Kidney (tissue), 22 donors: ENCODE data around the gene MRPL46. TPM values are rescaled to one million over a fixed set of nuclear protein-coding genes. Genes with fewer than 3 reads are reported as not detected.
A peak's percentile ranks its signal among the peaks of the same experiment; 100 is the strongest.

Source experiments
- DNase-seq, 5 donors: peaks; one replicate each; pipeline ENCODE4 v3.0.0-alpha.2; 2013 to 2020
- FAIRE-seq: peaks from 2 replicates; lab custom pipeline; 2012; peaks lifted over from hg19 to GRCh38; lab: Jason Lieb, UNC
- H3K27ac ChIP-seq, 2 donors: one replicate each; pipeline ENCODE4 v1.7.0; 2013; ENCODE audit warnings: low read depth in 2 of 2, low read length in 2 of 2, inconsistent platforms in 1 of 2
- H3K27me3 ChIP-seq: one replicate; pipeline ENCODE4 v1.7.1; 2013; ENCODE audit warnings: low read length, inconsistent platforms; ENCODE audit not compliant: control insufficient read depth, insufficient read depth
- H3K36me3 ChIP-seq, 3 donors: one replicate each; pipeline versions ENCODE4 v1.7.0 to v1.7.1; 2013; ENCODE audit warnings: low read length in 3 of 3, control low read depth in 1 of 3, inconsistent platforms in 1 of 3; ENCODE audit not compliant: insufficient read depth in 3 of 3, control insufficient read depth in 2 of 3
- H3K4me1 ChIP-seq, 3 donors: one replicate each; pipeline versions ENCODE4 v1.7.0 to v1.7.1; 2013; ENCODE audit warnings: low read length in 3 of 3, inconsistent platforms in 1 of 3, low read depth in 1 of 3; ENCODE audit not compliant: control insufficient read depth in 2 of 3, insufficient read depth in 2 of 3
- H3K4me3 ChIP-seq, 3 donors: one replicate each; pipeline versions ENCODE4 v1.7.0 to v1.8.1; 2013; ENCODE audit warnings: low read length in 3 of 3, control low read depth in 1 of 3, inconsistent platforms in 1 of 3
- H3K9ac ChIP-seq, 3 donors: one replicate each; pipeline versions ENCODE4 v1.7.0 to v1.7.1; 2013; ENCODE audit warnings: low read length in 3 of 3, control low read depth in 1 of 3, inconsistent platforms in 1 of 3
- H3K9me3 ChIP-seq, 3 donors: one replicate each; pipeline versions ENCODE4 v1.7.0 to v1.7.1; 2013; ENCODE audit warnings: low read length in 3 of 3, control low read depth in 1 of 3, inconsistent platforms in 1 of 3; ENCODE audit not compliant: control insufficient read depth in 2 of 3, insufficient read depth in 1 of 3
- CTCF ChIP-seq: IDR thresholded peaks from 3 replicates; pipeline ENCODE4 v1.5.1; 2012; ENCODE audit warnings: mild to moderate bottlenecking, moderate library complexity, borderline replicate concordance; ENCODE audit not compliant: insufficient read depth; ENCODE audit errors: extremely low read depth
- intact Hi-C: fragments of 100-400 bp; cut with DNase I; formaldehyde crosslinking; loops from one replicate; pipeline ENCODE4 v1.11.1; 2022
- long read RNA-seq, 10 donors: library from polyadenylated mRNA in 1 of 10; unstranded in 1 of 10; transcript quantifications; one replicate each; pipeline ENCODE4 v2.0.0 and lab custom pipeline, GENCODE V29; 2021 to 2026
- polyA plus RNA-seq: library from polyadenylated mRNA; stranded (reverse); fragments of 350-450 nt; fragmentation: Illumina TruSeq; extraction: RNeasy Lipid Tissue Mini Kit (QIAGEN cat#74804); gene quantifications from one replicate; pipeline ENCODE4 v1.2.3, GENCODE V29; 2014; ENCODE audit warnings: low read depth, low replicate concordance; ENCODE audit not compliant: insufficient read depth
- total RNA-seq: library from RNA; stranded (reverse); fragmentation: NEBNext Ultra II Directional; extraction: Animal tissue kit (Norgen Biotek cat#: 25700); gene quantifications from one replicate; pipeline ENCODE4 v1.2.1, GENCODE V29; 2021
- donor health status: control.
- donor health status: control.
- donor health status: control.
- donor health status: control.
- donor health status: control.
- donor health status: DM: yes; HTN: yes; CAD: no.
- donor health status: Normal renal cell carcinoma (clear cell type).

MRPL46 gene
- total RNA-seq (24.7 TPM), polyA plus RNA-seq (73.4 TPM)
- long read RNA-seq, donor 1, transcript MRPL46-201 (4 exons, 1,019 nt), result major isoform, 10 of 17 reads
- long read RNA-seq, donor 1, transcript MRPL46-202 (2 exons, 1,002 nt), result minor isoform, 7 of 17 reads
- long read RNA-seq, donor 1, partial matches to known transcripts, result 0 of 17 reads
- long read RNA-seq, donor 1, other reads (novel, unspliced or antisense), result 0 of 17 reads
- long read RNA-seq, donor 2, transcript MRPL46-202 (2 exons, 1,002 nt), result minor isoform, 6 of 22 reads
- long read RNA-seq, donor 2, transcript MRPL46-201 (4 exons, 1,019 nt), result major isoform, 16 of 22 reads
- long read RNA-seq, donor 2, partial matches to known transcripts, result 0 of 22 reads
- long read RNA-seq, donor 2, other reads (novel, unspliced or antisense), result 0 of 22 reads
- long read RNA-seq, donor 3, transcript MRPL46-201 (4 exons, 1,019 nt), result major isoform, 23 of 38 reads
- long read RNA-seq, donor 3, partial matches to known transcripts, result 12 of 38 reads
- long read RNA-seq, donor 3, other reads (novel, unspliced or antisense), result 0 of 38 reads
- long read RNA-seq, donor 4, transcript MRPL46-201 (4 exons, 1,019 nt), result major isoform, 21 of 22 reads
- long read RNA-seq, donor 4, partial matches to known transcripts, result 0 of 22 reads
- long read RNA-seq, donor 4, other reads (novel, unspliced or antisense), result 0 of 22 reads
- long read RNA-seq, donor 5, partial matches to known transcripts, result 0 of 1 reads
- long read RNA-seq, donor 5, other reads (novel, unspliced or antisense), result 0 of 1 reads
- long read RNA-seq, donor 6, full-length matches to known transcripts, result 43 of 48 reads
- long read RNA-seq, donor 6, partial matches to known transcripts, result 5 of 48 reads
- long read RNA-seq, donor 6, other reads (novel, unspliced or antisense), result 0 of 48 reads
- long read RNA-seq, donor 7, transcript MRPL46-201 (4 exons, 1,019 nt), result major isoform, 15 of 18 reads
- long read RNA-seq, donor 7, partial matches to known transcripts, result 0 of 18 reads
- long read RNA-seq, donor 7, other reads (novel, unspliced or antisense), result 3 of 18 reads
- long read RNA-seq, donor 8, transcript MRPL46-201 (4 exons, 1,019 nt), result major isoform, 11 of 14 reads
- long read RNA-seq, donor 8, partial matches to known transcripts, result 0 of 14 reads
- long read RNA-seq, donor 8, other reads (novel, unspliced or antisense), result 0 of 14 reads
- long read RNA-seq, donor 9, transcript MRPL46-201 (4 exons, 1,019 nt), result major isoform, 13 of 21 reads
- long read RNA-seq, donor 9, partial matches to known transcripts, result 6 of 21 reads
- long read RNA-seq, donor 9, other reads (novel, unspliced or antisense), result 0 of 21 reads
- long read RNA-seq, donor 10, transcript MRPL46-201 (4 exons, 1,019 nt), result major isoform, 14 of 15 reads
- long read RNA-seq, donor 10, partial matches to known transcripts, result 0 of 15 reads
- long read RNA-seq, donor 10, other reads (novel, unspliced or antisense), result 0 of 15 reads

DNA sequence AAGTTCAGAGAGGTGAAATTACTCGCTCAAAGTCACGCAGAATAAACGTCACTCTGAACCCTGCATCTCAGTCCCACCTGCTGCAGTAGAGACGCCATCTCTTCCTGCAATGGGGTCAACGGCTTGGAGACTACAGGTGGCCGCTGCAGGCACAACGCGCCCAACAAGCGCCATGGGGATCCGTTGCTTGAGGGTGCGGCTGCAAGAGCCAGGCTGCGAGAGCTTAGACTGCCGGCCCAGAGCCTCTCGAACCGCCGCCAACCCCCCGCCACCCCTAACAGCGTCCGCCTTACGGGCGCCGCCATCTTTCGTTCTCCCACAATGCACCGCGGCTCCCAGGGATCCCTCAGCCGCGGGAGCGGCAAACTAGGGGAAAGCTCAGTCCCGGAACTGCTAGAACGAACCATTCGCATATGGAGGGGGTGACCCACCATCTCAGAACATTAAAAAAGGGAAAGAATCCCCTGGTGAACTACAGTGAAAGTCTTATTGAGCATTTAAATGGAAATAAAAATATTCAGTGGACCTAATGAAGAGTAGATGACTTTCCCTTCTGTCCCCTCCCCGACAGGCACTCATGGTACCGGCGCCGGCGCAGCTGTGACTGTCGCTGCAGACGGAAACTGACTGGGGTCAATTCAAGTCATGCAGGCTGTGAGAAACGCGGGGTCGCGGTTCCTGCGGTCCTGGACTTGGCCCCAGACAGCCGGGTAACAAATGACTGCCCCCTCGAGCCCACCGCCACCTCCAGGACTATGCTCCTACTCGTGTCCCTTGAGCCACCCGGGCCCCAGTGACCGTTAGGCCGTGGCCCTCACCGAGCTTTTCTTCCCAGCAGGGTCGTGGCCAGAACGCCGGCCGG, at the start of gene MRPL46, which contains the start of gene MRPS11:
MRPL46 (minus strand) TSS at position 316 of the 862 bp plus-strand sequence; CDS start at position 305, 11 bp downstream.
MRPS11 (plus strand) TSS at position 636 of the 862 bp plus-strand sequence; CDS start at position 646, 10 bp downstream.
- no peak for FAIRE-seq
- intact Hi-C loops, result no loop called here
- H3K27ac ChIP-seq, result peak within 1 kb of the TSS; percentile 90 to 96

GRCh38 chr15:88513195-88513594, 46.0 kb upstream of the MRPL46 start:
- DNase-seq (no peak), FAIRE-seq (no peak)
- H3K36me3 ChIP-seq, result peaks cover 13 to 23% (median 22%) of the 10 kb centered on the region in 3 donors
- no peak overlapping the region for H3K4me3 ChIP-seq
- no peaks in the 10 kb centered on the region for H3K9me3 ChIP-seq
- H3K4me1 ChIP-seq, result no peaks in the 10 kb centered on the region
- H3K27ac ChIP-seq, result no peak overlapping the region
- no peak overlapping the region for H3K9ac ChIP-seq
- intact Hi-C loops, result no loop called here
- no peak for TF ChIP-seq CTCF
- H3K27me3 ChIP-seq, result no peaks in the 10 kb centered on the region

More for the DNA sequence above, at the start of gene MRPL46, which contains the start of gene MRPS11:
- H3K9ac ChIP-seq, result peak within 1 kb of the TSS; percentile 75 to 99 (median 96)
- peak; percentile 90 to 97 (median 95) for DNase-seq
- H3K4me1 ChIP-seq, result peaks cover 3 to 15% (median 5%) of the 10 kb centered on the region in 3 donors
- H3K27me3 ChIP-seq, result no peaks in the 10 kb centered on the region
- TF ChIP-seq CTCF, result no peak
- no peaks in the 10 kb centered on the region for H3K9me3 ChIP-seq
- H3K36me3 ChIP-seq, result peaks cover 7 to 17% (median 14%) of the 10 kb centered on the region in 3 donors
- H3K4me3 ChIP-seq, result peak within 1 kb of the TSS; percentile 99 to 100 (median 100)
